HG03460 (cell line): ENCODE measurements around the gene NUCB1.

Experiments
- ATAC-seq: cut with Tn5 transposase; IDR thresholded peaks from one replicate; pipeline ENCODE4 v1.9.1; 2021; ENCODE audit not compliant: unreplicated experiment

Gene NUCB1

DNA sequence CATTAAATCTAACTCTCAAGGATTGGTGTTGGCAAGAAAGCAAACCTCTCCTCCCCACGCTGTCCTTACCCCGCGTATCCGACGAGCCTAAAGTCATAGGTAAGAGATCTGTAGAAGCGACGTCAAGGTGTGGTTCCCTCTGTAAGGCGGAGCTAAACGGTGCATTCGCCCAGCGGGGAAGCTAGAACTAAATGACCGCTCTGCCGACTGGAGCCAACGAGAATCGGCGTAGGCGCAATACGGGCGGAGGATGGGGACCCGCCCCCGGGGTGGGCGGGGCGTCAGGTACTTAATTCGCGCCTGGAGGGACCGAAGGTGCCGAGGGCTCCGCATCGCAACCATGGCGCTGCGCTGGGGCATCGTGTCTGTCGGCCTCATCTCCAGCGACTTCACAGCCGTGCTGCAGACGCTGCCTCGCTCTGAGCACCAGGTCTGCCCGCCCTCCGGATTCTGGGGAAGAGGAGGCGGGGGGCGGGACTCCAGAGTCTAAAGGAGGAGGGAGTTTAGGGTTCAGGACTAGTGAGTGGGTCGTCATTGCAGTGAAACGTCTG lies 33.3 kb downstream of the NUCB1 start, which contains the start of gene DHDH:
Gene DHDH, plus strand, starts transcription at position 318 of the 551 bp plus-strand sequence. Its CDS starts 23 bp downstream, at position 341.
- ATAC-seq, result no peak

DNA sequence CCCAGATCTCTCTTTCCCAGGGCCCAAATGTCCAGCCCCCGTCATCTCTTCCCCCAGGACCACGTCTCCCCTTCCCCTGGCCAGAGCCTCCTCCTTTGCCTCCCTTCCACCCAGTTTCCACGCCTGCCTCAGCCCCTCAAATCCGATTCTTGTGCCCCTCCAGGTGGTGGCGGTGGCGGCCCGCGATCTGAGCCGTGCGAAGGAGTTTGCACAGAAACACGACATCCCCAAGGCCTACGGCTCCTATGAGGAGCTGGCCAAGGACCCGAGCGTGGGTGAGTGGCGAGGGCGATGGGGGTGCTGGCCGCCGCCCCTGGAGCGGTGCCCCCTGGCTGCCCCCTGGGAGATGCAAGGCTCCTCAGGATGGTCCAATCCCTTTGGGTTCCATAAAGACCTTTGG lies 34.7 kb downstream of the NUCB1 start:
- ATAC-seq, result no peak

DNA sequence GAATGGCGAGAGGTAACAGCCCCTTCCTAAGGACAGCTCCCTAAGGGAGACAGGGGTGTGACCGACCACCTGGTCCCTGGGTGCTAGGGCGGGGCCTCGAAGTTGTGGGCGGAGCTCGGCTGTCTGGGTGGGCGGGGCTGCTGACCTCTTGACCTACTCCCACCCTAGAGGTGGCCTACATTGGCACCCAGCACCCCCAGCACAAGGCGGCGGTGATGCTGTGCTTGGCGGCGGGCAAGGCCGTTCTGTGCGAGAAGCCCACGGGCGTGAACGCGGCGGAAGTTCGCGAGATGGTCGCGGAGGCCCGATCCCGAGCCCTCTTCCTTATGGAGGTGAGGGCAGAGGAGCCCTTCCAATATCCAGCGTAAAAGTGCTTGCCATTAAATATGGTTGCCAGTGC lies 35.8 kb downstream of the NUCB1 start:
- ATAC-seq, result no peak

DNA sequence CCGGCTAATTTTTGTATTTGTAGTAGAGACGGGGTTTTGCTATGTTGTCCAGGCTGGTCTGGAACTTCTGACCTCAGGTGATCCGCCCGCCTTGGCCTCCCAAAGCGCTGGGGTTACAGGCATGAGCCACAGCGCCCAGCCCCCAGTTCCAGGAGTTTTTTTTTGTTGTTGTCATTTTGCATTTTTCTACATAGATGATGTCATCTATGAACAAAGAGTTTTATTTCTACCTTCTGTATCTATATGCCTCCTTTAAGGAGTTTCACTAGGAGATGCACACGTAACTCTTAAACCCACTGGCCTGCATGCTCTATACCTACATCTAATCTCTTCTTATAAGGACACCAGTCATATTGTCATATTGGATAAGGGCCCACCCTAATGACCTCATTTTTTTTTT lies 38.1 kb downstream of the NUCB1 start:
- no peak for ATAC-seq

DNA sequence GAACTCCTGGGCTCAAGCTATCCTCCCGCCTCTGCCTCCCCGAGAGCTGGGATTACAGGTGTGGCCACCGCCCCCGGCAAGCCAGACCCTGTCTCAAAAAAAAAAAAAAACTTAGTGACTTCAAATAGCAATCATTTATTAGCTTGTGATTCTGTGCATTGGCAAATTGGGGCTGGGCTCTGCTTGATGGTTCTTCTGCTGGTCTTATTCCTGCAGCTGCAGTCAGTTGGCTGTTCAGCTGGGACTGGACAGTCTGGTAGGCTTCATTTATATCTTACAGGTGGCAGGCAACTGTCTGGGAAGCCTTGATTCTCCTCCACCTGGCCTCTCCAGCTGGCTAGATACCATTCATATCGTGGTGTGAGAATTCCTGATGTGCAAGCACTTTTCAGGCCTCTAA lies 40.8 kb downstream of the NUCB1 start:
- no peak for ATAC-seq

DNA sequence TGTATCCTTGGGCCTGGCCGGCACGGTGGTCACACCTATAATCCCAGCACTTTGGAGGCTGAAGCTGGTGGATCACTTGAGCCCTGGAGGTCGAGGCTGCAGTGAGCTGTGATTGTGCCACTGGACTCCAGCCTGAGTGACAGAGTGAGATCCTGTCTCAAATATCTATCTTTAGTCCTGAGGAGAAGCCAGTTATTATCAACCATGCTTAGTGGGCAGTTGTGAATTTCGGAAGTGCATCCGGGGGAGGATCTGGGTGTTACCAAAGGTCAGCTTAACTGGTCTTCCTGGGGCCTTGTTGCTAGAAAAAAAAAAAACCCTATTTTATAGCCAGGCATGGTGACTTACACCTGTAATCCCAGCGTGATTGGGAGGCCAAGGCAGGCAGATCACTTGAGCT lies 43.0 kb downstream of the NUCB1 start:
- no peak for ATAC-seq

DNA sequence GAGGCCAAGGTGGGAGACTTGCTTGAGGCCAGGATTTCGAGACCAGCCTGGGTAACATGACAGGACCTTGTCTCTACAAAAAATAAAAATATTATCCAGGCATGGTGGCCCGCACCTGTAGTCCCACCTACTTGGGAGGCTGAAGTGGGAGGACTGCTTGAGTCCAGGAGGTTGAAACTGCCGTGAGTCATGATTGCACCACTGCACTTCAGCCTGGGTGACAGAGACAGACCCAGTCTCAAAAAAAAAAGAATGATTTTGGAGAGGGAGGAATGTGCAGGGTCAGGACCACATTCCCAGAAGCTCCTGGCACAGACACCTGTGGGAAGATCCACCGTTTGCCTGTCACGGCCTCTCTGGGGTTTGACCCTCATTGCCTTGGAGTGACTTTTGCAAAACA lies 45.3 kb downstream of the NUCB1 start:
- ATAC-seq, result no peak

DNA sequence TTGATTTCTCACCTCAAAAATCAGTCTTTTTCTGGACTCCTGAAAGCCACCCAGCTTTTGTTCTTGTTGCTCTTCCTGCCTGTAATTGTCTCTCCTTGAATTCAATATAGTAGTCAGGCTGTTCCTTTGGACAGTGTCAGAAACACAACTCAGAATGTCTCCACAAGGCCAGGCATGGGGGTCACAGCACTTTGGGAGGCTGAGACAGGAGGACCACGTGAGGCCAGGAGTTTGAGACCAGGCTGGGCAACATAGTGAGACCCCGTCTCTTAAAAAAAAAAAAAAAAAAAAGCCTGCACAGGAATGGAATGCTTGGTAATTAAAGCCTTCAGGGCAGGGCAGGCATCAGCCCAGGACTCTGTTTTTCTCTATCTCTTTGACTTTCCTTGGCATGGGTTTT lies 45.7 kb downstream of the NUCB1 start:
- ATAC-seq, result no peak

DNA sequence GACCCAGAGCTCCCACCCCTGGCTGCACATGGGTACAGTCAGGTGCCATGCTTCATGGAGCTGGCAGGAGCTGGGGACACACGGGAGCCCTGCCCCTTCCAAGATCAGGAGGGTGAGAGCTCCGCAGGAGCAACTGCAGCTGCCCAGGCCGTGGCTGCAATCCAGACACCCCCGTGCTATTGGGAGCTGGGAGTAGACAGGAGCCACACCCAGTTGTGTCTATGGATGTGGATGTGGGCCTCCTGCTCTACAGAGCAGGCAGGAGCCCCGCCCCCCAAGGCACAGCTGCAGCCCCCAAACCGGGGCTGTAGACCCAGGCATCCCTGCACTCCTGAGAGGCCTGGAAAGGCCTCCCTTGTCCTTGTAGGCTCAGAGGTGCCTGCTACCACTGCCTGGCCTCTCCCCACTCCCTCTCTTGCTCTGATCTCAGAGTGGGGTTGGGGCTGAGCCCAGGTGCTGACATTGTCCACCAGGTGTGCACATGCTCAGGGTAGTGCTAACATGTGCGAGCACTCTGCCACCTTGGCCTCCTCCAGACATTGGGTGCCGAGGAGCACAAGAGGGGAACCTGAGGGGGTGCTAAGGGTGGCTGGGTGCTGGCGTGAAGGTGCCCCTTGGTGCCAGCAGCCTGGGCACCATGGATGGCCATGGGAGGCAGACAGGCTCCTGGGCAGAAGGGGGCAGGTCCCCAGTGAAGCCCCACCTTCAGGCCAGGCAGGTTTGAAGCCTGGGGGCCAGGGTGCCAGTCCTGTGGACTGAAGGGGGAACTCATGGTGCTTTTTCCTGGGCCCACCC lies 46.5 kb downstream of the NUCB1 start:
- no peak for ATAC-seq

DNA sequence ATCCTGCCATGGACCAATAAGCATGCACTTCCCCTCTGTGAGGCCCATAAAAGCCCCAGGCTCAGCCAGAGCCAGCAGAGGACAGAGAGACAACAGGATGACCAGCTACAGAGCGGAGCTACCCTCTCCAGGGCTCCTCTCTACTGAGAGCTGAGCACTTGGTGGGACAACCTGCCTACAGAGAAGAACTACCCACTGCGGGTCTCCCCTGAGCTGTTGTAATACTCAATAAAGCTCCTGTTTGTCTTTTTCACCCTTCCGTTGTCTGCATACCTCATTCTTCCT lies 47.1 kb downstream of the NUCB1 start:
- ATAC-seq, result no peak

DNA sequence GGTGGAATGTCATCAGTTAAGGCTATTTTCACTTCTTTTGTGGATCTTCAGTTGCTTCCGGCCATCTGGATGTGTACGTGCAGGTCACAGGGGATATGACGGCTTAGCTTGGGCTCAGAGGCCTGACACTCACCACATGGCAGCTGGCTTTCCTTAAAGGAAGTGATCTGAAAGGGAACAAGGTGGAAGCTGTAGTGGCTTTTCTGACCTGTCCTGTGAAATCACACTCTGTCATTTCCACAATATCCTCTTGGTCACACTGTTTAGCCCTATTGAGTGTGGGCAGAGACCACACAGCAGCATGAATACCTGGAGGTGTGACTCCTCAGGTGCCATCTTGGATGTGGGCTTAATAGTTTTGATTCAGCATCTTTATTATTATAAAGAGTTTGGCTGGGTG lies 50.0 kb downstream of the NUCB1 start:
- no peak for ATAC-seq

DNA sequence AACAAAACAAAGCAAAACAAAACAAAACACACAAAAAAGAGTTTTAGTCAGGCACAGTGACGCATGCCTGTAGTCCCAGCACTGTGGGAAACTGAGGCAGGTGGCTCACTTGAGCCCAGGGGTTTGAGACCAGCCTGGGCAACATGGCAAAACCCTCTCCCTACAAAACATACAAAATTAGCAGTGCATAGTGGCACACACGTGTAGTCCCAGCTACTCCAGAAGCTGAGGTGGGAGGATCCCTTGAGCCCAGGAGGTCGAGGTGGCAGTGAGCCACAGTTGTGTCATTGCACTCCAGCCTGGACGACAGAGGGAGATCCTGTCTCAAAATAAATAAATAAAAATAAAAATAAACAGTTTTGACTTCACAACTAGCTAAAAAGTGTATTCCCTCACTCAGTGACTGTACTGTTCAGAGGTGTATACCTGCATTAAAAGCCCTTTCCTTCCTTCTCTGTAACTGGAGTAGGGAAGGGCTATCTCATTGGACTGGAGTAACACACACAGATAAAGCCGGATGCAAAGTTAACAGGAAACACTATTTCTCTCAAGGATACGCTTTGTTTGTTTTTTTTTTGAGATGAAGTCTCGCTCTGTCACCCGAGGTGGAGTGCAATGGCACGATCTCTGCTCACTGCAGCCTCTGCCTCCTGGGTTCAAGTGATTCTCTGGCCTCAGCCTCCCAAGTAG lies 50.9 kb downstream of the NUCB1 start:
- no peak for ATAC-seq

DNA sequence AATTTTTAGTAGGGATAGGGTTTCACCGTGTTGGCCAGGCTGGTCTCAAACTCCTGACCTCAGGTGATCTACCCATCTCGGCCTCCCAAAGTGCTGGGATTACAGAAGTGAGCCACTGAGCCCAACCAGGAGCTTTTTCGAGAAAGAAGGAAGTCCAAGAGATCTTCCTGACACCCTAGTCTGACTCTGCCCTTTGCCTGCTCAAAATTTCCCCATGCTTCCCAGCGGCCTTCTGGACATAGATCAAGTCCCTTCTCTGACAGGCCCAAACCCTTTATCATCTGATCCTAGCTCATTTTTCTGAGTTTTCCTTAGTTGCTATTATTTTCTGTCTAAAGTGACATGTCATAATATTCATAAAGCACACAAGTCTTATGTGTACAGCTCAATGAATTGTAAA lies 53.0 kb downstream of the NUCB1 start:
- no peak for ATAC-seq

DNA sequence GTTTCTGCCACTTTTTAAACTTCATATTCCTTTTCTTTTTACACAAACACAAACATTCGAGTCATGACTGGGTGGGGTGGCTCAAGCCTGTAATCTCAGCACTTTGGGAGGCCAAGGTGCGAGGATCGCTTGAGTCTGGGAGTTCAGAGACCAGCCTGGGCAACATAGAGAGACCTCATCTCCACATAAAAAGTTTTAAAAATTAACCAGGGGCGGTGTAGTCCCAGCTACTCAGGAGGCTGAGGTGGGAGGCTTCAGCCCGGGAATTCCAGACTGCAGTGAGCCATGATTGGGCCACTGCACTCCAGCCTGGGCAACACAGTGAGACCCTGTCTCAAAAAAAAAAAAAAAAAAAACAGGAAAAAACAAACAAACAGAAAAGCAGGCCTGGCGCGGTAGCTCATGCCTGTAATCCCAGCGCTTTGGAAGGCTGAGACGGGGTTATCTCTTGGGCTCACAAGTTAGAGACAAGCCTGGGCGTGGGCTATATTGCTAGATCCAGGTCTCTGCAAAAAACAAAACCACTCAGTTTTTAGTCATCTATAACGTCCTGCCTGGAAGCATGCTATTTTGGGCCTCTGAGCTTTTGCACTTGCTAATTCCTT lies 54.0 kb downstream of the NUCB1 start:
- ATAC-seq, result no peak

DNA sequence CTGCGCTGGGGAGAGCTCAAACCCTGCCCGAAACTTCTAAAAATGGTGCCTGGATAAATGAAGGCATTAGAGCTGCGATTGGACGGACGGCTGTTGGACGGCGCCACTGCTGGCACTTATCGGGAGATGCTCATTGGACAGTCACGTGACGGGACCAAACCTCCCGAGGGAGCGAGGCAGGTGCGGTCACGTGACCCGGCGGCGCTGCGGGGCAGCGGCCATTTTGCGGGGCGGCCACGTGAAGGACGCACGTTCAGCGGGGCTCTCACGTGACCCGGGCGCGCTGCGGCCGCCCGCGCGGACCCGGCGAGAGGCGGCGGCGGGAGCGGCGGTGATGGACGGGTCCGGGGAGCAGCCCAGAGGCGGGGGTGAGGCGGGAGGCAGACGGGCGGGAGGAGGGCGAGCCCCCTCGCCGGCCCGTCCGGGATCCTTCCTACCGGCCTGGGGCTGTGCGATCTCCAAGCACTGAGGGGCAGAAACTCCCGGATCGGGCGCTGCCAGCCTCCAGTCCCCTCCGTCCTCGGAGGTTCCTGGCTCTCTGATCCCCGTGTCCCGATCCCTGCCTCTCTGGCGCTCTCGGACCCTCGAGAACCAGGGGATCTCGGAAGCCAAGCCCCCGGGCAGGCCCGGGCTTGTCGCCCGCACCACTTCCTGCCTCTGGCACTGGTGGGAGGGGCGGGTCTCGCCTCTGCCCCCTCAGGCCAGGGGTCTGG lies 54.6 kb downstream of the NUCB1 start, which contains the start of gene BAX:
Gene BAX, plus strand, starts transcription at position 281 of the 713 bp plus-strand sequence. Its CDS starts 54 bp downstream, at position 335.
- ATAC-seq, result peak; percentile 75

DNA sequence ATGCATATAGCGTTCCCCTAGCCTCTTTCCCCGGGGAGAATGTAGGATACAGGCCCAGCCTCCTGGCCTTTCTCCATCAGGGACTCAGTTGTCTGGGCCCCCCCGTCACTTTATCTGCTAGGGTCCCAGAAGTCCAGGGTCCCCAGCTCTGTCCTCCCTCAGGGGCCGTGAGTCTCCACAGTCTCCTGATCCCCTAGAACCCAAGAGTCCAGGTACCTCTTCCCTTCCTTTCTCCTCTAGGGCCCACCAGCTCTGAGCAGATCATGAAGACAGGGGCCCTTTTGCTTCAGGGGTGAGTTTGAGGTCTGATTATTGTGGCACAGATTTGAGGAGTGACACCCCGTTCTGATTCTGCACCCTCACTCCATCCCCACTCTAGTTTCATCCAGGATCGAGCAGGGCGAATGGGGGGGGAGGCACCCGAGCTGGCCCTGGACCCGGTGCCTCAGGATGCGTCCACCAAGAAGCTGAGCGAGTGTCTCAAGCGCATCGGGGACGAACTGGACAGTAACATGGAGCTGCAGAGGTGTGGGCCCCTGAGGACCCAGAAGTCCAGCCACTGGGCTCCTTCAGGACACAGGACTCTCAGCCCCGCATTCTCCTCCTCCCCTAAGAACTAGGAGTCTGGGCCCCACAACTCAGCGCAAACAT lies 55.3 kb downstream of the NUCB1 start:
- ATAC-seq, result no peak

DNA sequence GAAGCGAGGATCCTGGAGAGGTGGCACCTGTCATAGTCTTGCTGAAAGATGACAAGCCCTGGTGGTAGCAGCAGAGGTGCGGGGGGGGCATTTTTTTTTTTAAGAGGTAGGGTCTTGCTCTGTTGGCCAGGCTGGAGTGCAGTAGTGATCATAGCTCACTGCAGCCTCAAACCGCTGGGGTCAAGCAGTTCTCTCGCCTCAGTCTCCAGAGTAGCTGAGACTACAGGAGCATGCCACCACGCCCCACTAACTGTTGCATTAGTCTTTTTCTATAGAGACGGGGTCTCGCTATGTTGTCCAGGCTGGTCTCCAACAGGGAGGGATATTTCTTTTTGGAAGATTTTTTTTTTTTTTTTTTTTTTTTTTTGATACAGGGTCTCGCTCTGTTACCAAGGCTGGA lies 57.9 kb downstream of the NUCB1 start:
- ATAC-seq, result no peak

DNA sequence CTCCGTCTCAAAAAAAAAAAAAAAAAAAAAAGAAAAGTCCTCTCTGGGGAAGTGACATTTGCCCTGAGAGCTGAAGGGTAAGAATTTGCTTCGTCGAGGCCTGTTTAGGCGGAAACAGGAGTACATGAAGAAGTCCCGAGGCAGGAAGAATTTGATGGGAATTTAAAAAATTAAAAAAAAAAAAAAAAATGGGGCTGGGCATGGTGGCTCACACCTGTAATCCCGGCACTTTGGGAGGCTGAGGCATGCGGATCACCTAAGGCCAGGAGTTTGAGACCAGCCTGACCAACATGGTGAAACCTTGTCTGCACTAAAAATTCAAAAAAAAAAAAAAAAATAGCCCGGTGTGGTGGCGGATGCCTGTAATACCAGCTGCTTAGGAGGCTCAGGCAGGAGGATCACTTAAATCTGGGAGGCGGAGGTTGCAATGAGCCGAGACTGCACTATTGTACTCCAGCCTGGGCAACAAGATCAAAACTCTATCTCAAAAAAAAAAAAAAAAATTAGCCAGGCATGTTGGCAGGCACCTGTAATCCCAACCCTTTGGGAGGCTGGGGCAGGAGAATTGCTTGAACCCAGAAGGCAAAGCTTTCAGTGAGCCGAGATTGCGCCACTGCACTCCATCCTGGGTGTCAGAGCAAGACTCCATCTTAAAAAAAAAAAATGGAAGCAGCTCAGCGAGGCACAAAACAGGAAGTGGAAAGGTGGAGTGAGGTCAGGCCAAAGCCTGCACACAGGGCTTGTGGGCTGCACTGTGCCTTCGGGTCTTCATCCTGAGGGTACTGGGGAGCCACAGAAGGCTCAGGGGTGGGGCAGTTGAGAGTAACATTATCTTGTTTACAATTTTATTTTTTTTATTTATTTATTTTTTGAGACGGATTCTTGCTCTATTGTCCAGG lies 59.5 kb downstream of the NUCB1 start:
- no peak for ATAC-seq

DNA sequence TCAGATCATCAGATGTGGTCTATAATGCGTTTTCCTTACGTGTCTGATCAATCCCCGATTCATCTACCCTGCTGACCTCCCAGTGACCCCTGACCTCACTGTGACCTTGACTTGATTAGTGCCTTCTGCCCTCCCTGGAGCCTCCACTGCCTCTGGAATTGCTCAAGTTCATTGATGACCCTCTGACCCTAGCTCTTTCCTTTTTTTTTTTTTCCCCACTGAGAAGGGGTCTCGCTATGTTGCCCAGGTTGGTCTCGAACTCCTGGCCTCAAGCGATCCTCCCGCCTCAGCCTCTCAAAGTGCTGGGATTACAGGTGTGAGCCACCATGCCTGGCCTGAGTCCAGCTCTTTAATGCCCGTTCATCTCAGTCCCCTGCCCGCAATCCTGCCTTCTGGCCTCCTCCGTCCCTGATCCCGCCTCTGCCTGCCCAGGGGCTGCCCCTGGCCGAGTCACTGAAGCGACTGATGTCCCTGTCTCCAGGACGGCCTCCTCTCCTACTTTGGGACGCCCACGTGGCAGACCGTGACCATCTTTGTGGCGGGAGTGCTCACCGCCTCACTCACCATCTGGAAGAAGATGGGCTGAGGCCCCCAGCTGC lies 61.0 kb downstream of the NUCB1 start:
- no peak for ATAC-seq
